Liver (tissue), 3 donors: Measurements from ENCODE around the gene TIPRL.

Source experiments
- CTCF ChIP-seq: fragments of 150-350 bp; IDR thresholded peaks from 2 replicates; pipeline ENCODE4 v1.5.1; 2017; ENCODE audit warnings: improper control_type of control experiment, low read depth, low read length; ENCODE audit not compliant: missing input control
- EGR1 ChIP-seq, 2 donors: IDR thresholded peaks; 2 replicates each; pipeline ENCODE4 v1.6.1; 2016 to 2018; ENCODE audit warnings: antibody characterized with exemption in 2 of 2, low read depth in 2 of 2
- MAX ChIP-seq: IDR thresholded peaks from 2 replicates; pipeline ENCODE4 v1.6.1; 2016; ENCODE audit warnings: antibody characterized with exemption
- REST ChIP-seq: IDR thresholded peaks from 2 replicates; pipeline ENCODE4 v1.6.1; 2016; ENCODE audit warnings: antibody characterized with exemption, mild to moderate bottlenecking
- RXRA ChIP-seq, 2 donors: IDR thresholded peaks; 2 replicates each; pipeline ENCODE4 v1.6.1; 2017 to 2018; ENCODE audit warnings: antibody characterized with exemption in 2 of 2, mild to moderate bottlenecking in 1 of 2
- SP1 ChIP-seq: IDR thresholded peaks from 2 replicates; pipeline ENCODE4 v1.6.1; 2018; ENCODE audit warnings: antibody characterized with exemption, mild to moderate bottlenecking
- TAF1 ChIP-seq: conservative IDR thresholded peaks from 2 replicates; pipeline ENCODE4 v1.6.1; 2016; ENCODE audit warnings: antibody characterized with exemption, mild to moderate bottlenecking
- donor health status: healthy.
- donor health status: healthy.

GRCh38 chr1:168227620-168228019 is 48.9 kb downstream of the TIPRL start:
- TF ChIP-seq CTCF = no peak
- no peak for TF ChIP-seq RXRA (IDR thresholded peaks at IDR 0.05)
- TF ChIP-seq TAF1 = no peak
- TF ChIP-seq MAX = no peak
- no peak for TF ChIP-seq REST
- no peak for TF ChIP-seq EGR1 (IDR thresholded peaks at IDR 0.05; ENCODE audit: low read depth in 2 of 2)
- no peak for TF ChIP-seq SP1
